Measurements from ENCODE around the gene HIVEP3. TPM values are rescaled to one million over a fixed set of nuclear protein-coding genes. Genes with fewer than 3 reads are reported as not detected.
"Not testable (repeated sequence)": the region's sequence is repeated elsewhere in the genome, so short reads cannot be mapped to it uniquely, and the experiment has no call there.

Gene HIVEP3
- total RNA-seq, 1 experiment from 2014 or later = 0.17 TPM

DNA sequence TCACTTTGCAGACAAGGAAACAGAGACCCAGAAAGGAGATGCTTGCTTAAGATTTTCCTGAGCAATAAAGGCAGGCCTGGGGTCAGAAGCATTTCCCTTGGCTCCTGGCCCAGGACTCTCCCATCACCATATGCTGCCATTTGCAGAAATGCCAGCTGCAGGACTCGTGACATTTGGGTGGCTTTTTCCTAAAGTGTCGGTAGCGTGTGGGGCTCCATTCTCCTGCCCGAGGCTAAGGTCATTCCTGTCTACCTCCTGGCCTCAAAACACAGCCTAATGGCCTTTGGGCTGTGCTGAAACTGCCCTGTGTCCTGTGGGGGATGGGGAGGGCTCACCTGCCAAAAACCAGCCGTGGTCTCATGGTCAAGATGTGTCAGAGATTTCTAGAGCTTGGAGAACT lies 218.1 kb downstream of the HIVEP3 start:
- no peak for DNase-seq (ENCODE audit: extremely low read depth, low read depth)

DNA sequence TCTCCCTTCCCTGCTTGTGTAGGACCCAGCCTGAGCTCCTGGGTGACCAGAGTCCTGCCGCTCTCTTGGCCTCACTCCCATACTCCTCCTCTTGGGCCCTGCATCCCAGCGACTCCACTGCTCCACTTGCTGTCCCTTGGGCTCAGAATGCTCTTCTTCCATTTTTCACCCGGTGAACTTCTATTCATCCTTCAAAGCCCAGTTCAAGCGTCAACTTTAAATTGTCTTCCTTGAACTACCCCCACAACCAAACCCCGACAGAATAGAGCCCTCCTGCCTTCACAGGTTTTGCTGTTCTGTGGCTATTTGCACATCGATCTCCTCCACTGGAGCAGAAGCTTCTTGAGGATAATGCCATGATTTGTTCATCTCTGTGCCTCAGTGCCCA lies 218.9 kb downstream of the HIVEP3 start:
- no peak for DNase-seq (ENCODE audit: extremely low read depth, low read depth)

DNA sequence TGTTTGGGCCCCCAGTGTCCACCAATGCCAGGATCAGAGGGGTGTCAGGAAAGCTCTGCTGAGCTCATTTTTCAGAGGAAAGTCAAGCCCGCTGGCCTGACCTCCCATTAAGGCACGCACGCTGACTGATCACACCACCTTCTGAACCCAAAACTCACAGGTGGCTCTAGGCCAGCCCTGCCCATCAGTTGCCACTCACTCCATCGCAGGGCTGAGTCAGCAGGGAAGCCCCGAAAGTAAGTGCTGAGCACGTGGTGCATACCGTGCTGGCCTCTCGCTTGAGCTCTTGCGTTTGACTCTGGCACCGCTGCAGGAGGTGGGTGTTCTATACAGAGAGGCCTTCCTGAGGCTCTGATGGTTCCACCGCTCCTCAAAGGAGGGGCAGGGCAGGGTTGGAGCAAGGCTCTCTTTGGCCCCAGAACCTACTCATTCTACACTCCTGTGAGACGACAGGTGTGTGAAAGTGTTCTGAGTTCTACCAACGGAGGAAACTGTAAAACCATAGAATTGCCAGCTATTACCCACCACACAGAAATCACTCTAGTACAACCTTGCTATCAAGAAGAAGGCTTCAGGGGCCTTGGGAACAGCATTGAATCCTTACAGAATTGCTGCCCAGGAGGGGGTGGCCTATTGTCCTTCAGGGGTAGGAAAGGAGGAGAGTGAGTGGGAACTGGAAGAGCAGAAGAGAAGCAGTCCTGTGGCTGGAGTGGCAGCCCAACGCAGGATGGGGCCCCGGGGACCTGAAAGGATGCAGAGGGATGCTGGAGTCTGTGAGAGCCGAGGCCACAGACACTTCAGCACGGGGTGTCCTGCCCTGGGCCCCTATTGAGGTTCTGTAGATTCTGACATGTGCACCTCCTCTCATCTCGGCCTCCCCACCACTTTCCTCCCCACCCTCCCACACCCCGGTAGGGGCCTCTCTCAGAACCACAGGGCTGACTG lies 219.5 kb downstream of the HIVEP3 start:
- no peak for DNase-seq (ENCODE audit: extremely low read depth, low read depth)

DNA sequence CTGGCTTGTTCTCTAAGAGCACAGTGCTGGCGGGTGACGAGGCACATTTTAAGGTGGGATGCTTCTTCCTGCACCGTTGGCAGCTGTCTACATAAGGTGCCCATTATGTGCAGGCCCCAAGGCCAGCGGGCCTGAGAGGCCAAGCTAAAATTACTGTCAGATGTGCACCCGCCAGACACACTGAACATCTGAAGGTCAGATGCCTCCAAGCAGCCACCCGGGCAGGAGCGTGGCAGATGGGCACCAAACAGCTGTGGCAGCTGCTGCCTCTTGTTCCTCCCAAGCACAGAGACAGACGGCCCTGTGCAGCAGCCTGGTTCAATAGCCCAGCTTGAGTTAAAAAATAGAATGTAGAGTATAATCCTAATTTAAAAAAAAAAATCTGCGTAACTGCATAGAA lies 222.3 kb downstream of the HIVEP3 start:
- DNase-seq (ENCODE audit: extremely low read depth, low read depth) = no peak

DNA sequence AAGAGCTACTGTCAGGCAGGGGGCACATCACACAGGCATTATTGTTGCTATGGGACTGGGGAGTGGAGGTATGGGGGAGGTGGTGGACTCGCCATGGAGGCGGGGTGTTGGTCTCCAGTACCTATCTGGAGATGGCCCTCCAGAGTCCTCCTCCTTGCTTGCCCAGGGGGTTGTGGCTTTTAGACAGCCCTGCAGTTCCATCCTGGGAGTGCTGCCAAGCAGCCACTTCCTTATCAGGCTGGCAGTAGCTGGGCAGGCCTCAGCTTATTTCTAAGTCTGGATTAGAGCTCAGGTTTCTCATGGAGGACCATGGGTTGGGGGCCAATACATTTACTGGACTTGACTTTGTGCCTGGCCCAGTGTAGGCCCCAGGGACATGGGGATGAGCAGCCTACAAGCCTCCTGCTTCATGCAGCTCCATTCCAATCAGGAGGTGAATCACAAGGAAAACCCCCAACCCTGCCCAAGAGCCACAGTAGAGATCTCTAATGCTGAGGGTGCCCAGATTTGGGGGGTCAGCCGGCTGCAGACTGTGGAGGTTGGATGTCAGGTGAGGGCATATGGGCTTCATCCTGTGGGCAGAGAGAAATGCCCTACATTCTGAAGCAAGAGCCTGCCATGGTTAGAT lies 223.5 kb downstream of the HIVEP3 start:
- no peak for DNase-seq (ENCODE audit: extremely low read depth, low read depth)

DNA sequence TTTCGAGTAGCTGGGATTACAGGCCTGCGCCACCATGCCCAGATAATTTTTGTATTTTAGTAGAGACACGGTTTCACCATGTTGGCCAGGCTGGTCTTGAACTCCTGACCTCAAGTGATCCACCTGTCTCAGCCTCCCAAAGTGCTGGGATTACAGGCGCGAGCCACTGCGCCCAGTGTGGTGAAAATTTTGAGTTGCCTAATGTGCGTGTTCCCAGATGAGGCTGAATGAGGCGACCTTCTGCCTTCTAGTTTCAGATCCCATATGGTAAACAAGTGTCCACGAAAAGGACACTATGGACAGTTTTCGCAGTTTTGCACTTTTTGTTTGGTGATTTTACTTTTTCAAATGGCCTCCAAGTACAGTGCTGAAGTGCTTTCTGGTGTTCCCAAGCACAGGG lies 226.8 kb downstream of the HIVEP3 start:
- DNase-seq (ENCODE audit: extremely low read depth, low read depth) = not testable (repeated sequence)

DNA sequence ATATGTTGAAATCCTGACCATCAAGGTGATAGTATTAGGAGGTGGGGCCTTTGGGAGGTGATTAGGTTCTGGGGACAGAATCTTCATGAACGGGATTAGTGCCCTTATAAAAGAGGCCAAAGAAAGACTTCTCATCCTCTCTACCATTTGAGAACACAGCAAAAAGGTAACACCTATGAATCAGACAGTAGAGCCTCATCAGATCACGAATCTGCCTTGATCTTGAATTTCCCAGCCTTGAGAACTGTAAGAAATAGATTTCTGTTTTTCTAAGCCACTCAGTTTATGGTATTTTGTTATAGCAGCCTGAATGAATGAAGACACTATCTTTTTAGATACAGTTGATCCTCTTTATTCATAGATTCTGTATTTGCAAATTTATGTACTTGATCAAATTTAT lies 227.3 kb downstream of the HIVEP3 start:
- DNase-seq (ENCODE audit: extremely low read depth, low read depth) = no peak

DNA sequence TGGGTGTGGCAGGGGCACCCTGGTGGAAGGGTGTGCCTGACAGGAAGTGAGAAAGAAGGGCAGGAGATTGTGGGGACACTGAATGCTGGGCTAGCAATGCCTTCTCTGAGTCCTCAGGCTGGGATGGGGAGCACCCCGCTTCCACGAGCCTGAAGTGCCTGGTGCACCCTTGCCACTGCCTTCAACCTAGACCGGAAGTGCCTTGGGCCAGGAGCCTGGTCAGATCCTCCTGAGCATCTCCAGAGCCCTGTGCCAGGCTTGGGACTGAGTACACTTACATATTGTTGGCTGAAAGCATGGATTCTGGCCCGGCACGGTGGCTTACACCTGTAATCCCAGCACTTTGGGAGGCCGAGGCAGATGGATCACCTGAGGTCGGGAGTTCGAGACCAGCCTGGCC lies 228.4 kb downstream of the HIVEP3 start:
- DNase-seq (ENCODE audit: extremely low read depth, low read depth) = no peak

DNA sequence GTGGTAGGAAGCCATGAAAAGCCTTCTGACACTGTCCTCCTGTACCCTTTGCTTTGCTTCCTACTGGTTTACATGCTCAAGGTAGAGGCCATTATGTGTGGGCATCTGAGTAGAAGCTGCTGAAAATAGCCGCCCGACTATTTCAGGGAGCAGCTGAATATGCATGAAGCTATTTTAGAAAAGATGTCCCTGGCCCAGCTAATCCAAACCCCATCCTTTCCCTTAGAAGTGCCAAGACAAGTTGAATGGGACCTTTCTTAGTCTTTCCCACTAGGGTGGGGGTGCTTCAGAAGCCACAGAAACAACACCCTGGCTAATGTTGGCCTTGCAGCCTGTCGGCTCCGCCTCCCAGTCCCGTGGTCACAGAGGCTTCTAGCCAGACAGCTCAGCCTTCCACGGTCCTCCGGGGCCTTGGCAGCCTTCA lies 229.2 kb downstream of the HIVEP3 start:
- no peak for DNase-seq (ENCODE audit: extremely low read depth, low read depth)

DNA sequence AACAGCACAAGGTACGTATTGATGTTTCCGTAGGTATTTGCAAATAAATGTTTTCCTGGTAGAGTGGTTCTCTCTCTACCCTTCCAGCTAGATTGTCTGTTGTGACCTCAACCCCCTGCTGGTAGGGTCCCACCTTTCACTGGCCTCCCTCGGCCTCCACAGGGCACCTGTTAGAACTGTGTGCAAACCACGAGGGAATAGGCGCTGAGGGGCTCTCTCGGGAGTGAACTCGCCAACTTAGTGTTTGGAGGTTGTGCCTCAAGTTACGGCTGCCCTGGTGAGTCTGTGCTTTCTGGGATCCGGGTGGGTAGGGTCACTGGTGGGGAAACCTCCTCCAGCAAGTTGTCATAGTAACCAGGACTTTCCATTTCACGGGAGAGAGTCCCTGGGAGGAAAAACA lies 229.6 kb downstream of the HIVEP3 start:
- DNase-seq (ENCODE audit: extremely low read depth, low read depth) = no peak

DNA sequence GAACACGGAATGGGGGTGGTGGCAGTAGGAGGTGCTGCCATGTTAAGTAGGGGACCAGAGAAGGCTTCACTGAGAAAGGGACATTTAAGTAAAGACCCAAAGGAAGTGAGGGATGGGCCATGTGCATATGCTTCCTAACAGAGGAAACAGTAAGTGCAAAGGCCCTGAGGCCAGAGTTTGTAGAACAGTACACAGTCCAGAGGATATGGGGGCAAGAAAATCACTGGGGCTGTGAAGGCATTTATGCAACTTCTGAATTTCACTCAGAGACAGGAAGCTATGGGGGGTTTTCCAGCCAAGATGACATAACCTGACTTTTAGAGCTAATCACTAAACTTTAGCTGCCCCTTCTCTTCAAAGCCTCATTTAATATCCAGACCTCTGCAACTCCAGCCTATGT lies 231.7 kb downstream of the HIVEP3 start:
- DNase-seq (ENCODE audit: extremely low read depth, low read depth) = no peak

DNA sequence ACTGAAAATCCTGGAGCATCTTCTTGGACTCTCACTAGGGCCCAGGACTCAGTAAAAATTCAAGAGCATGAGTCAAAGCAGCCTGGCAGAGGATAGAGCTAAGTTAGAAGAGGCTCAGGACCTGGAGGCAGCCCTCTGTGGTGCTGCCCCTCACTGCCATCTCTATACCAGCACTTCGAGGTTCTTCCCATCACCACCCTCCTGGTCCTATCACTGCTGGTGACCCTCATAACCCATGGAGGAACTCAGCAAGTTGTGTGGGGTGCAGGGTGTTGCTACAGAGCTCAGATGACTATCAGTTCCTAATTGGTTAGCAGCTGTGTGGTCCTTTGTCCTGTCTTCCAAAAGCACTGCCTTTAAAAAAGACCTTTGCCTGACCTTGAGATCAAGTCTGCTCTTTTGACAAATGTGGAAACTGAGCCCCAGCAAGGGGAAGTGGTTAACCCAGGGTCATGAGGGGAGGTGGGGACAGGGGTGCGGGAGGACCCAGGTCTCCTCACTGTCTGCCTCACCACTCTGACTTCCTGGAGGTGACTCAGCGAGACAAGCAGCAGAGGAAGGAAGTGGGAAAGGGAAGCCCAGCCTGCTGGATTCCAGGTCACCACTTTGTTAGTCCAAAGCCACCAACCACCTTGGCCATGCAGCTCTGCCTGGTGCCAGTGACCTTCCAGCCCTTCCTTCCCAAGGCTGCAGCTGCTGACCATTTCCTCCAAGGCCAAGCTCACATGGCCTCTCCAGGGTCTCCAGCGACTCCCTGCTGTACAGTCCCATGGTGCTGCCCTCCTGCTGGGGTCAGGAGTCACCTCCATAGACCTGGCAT lies 234.8 kb downstream of the HIVEP3 start:
- no peak for DNase-seq (ENCODE audit: extremely low read depth, low read depth)

DNA sequence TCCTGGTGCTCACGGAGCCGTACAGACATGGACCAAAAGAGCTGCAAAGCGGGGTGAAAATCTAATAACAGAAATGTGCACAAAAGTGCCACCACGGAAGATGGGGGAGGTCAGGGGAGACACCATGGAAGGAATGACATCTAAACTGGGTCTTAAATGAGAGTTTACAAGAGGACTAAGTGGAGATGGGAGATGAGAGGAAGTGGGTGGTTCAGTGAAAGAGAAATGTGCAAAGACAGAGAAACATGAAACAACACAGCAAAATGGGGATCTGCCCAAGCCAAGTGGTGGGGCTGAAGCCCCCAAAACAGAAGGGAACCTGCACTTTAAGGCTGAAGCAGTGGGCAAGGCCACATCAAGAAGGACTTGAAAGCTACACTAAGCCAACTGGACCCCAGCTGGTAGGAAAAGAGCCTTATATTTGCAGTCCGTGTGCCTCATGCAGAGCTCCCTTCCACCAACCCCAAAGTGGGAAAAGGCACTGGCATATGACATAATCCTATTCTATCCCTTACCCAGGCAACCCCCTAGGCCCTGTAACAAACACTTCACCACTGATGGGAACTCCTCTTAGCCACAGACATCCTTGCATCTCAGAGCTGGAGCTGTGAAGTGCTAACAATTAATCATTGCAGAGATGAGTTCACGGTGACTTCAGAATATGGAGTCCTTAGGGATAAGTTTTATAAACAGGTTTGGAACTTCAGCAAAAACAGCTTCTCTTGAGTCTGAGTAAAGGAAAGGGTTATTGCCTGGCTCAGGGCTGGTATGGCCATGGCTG lies 235.7 kb downstream of the HIVEP3 start:
- DNase-seq (ENCODE audit: extremely low read depth, low read depth) = no peak

DNA sequence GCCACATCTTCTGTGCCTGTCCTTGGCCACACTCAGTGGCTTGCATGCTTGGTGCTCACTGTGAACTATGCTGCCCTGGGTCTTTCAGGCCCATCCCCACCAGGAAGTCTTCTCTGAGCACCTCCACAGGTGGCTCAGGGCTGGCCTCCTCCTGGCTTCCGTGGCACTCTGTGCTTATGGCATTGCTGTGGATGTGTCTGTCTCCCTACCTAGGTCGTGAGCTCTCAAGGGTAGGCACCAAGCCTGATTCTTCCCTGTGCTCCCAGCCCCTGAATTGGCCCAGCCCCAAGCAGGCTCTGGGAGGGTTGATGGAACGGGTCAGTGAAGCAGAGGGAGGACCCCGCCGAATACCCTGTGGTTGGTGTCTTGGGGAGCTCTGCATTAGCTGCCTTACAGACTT lies 236.6 kb downstream of the HIVEP3 start:
- no peak for DNase-seq (ENCODE audit: extremely low read depth, low read depth)

DNA sequence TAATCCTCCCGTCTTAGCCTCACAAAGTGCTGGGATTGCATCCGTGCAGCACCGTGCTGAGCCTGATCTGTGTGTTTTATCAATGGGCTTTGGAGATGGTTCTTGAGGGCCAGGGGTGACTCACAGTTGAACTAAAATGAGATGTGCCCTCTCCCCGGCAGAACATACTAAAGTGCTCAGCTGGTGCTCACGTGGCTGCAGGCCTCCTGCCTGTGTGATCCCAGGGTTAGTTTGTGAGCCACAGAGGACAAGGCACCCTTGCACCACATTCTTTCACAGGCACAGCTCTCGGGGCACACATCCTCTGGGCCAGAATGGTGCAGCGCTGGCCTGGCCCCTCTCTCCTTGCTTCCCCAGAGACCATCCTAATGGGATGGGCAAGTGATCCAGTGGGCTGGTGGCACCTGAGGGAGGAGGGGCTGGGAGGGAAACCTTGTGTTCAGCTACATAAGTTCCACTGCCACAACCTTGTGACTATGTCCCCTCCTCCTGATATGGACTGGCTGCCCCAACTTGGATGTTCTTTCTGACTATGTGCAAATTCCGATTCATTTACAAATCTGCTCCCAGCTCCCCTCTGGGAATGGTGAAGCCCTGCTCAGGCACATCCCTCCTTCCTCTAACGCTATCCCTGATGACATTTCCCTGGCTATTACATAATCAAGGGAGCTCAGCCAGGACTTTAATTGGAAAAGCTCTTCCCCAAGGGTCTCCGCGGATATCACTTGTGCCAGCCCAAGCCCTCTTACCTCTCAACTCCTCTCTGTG lies 237.2 kb downstream of the HIVEP3 start:
- DNase-seq (ENCODE audit: extremely low read depth, low read depth) = no peak

DNA sequence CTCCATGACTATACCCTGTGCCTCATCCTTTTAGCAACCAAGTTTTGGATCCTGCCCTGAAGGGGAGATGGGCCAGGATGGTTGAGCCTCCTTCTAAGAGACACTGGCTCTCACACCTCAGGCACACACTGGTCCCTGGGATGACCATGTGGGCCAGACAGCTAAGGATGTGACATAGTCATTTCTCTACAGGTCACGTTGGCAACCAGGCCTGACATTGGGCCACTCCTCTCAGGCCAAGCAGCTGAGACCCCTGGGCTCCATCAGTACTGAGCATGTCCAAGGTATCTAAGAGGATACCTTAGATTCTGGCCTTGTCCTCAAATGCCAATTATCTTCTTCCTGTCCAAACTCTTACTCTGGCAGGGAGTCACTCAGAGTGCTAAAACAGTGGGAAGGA lies 238.7 kb downstream of the HIVEP3 start:
- no peak for DNase-seq (ENCODE audit: extremely low read depth, low read depth)

DNA sequence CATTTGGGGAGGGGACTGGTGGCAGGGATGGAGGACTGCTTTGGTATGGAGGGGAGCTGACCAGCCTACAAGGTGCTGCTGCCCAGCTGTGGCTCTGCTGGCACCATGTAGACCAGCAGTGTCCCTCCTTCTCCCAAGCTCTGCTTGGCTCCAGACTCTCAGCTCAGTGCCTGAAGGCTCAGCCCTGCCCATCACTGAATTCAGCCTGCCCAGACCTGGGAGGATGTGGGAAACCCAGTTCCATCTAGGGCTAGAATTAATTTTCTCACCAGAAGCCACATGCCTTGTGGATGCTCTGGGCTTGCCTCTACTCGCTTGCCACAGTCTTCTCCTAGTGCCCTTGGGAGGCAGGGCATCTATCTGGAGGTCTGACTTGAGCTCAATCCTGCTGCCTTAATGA lies 239.2 kb downstream of the HIVEP3 start:
- DNase-seq (ENCODE audit: extremely low read depth, low read depth) = no peak

DNA sequence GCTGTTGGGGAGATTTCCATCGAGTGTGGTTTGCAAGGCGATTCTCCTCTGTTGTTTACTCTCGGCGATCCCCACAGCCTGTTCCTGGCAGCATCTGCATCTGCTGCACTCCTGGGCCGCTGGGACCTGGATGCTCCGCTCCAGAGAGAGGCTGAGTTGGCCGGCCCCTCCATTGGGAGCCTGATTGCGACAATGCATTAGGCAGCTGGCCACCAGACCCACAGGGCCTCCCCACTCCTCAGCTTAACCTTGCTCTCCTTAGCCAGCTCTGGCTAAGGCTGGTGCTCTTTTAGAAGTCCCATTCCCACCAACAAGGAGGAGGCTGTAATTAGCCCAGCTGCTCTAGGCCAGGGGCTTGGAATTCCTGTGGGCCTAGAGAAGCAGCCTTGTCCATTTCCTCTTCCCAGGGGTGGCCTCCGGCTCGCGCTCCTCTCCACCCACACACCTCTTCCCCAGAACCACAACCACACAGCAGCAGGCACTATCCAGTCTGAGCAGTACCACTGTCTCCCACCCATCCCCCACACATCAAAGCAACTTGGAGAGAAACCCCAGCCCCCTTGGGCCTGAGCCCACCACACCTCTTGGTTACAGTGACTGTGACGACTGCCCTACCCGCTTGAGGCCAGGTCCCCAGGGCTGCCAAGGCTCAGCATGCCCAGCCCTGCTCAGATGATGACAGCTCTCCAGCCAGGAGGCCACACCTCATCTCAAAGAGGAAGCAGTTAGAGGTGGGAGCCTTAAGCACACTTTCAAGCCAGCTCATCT lies 240.4 kb downstream of the HIVEP3 start:
- no peak for DNase-seq (ENCODE audit: extremely low read depth, low read depth)

DNA sequence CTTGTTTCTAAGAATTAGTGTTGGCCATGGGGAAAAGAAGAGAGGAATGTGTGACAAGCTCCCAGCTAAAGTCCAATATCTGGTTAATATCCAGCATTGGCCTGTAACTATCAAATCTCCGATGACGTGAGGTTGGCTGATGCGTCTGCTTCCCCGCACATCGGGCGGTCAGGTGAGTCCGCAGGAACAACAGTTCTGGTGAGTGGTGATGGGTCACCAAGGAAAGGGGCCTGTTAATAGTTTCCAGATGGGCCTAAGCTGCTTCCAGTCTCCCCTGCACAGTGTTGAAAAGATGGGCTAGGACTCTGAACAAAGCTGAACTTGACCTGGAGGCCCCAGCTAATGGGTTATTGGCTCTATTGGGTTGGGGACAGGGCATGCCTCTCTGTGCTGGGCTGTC lies 241.1 kb downstream of the HIVEP3 start:
- DNase-seq (ENCODE audit: extremely low read depth, low read depth) = no peak

All from NCI-H460 (cell line).